T-helper 17 cell (primary cell): ENCODE data around the gene MRPL37. TPM values are rescaled to one million over a fixed set of nuclear protein-coding genes. Genes with fewer than 3 reads are reported as not detected.
A peak's percentile ranks its signal among the peaks of the same experiment; 100 is the strongest.
"Not testable (repeated sequence)": the region's sequence is repeated elsewhere in the genome, so short reads cannot be mapped to it uniquely, and the experiment has no call there.

Experiments used
- ATAC-seq: fragments of 150-1000 bp; cut with Tn5 transposase; 2 replicates; pipeline ENCODE4 v1.10.0; 2021; ENCODE audit warnings: mild to moderate bottlenecking, moderate library complexity
- DNase-seq, 3 donors: peaks; one replicate each; pipeline versions ENCODE4 v3.0.0 to v3.0.0-alpha.2; 2020 to 2021
- H3K9me3 ChIP-seq: one replicate; pipeline ENCODE4 v1.7.0; 2013; ENCODE audit warnings: low read length, mild to moderate bottlenecking; ENCODE audit not compliant: control insufficient read depth, poor library complexity, severe bottlenecking
- H3K27ac Mint-ChIP-seq: one replicate; pipeline ENCODE4 v1.8.0; 2022; ENCODE audit warnings: mild to moderate bottlenecking, moderate library complexity, mixed read lengths
- H3K27me3 Mint-ChIP-seq: one replicate; pipeline ENCODE4 v1.8.0; 2022; ENCODE audit warnings: mixed read lengths
- H3K36me3 Mint-ChIP-seq: one replicate; pipeline ENCODE4 v1.8.0; 2022; ENCODE audit warnings: low read depth, mixed read lengths
- H3K4me1 Mint-ChIP-seq: one replicate; pipeline ENCODE4 v1.8.0; 2022; ENCODE audit warnings: mild to moderate bottlenecking, mixed read lengths
- H3K4me3 Mint-ChIP-seq: one replicate; pipeline ENCODE4 v1.8.0; 2022; ENCODE audit warnings: mild to moderate bottlenecking, moderate library complexity, mixed read lengths
- total RNA-seq, 4 donors: library from RNA in 2 of 4; stranded (reverse) in 2 of 4; gene quantifications; one replicate each; pipeline ENCODE4 v1.2.3 and lab custom pipeline; 2022 to 2026

MRPL37 gene
- total RNA-seq, 2 donors from 2014 or later: 25.7 to 29.8 TPM

GRCh38 chr1:54178296-54179070 is 21.5 kb upstream of the MRPL37 start:
- Mint-ChIP-seq H3K4me1 (peaks cover 2% of the 10 kb centered on the region), H3K27ac (no peak overlapping the region), H3K27me3 (no peaks in the 10 kb centered on the region), H3K36me3 (no peaks in the 10 kb centered on the region), H3K4me3 (no peak overlapping the region)
- ATAC-seq (no peak), DNase-seq (no peak)
- H3K9me3 ChIP-seq: no peaks in the 10 kb centered on the region

GRCh38 chr1:54180701-54181360 is 19.1 kb upstream of the MRPL37 start:
- Mint-ChIP-seq H3K27me3 (no peaks in the 10 kb centered on the region), H3K27ac (no peak overlapping the region), H3K4me1 (peaks cover 2% of the 10 kb centered on the region), H3K4me3 (no peak overlapping the region), H3K36me3 (no peaks in the 10 kb centered on the region)
- ATAC-seq (no peak), DNase-seq (no peak)
- H3K9me3 ChIP-seq: no peaks in the 10 kb centered on the region

GRCh38 chr1:54186056-54186455 is 13.9 kb upstream of the MRPL37 start:
- Mint-ChIP-seq H3K4me3 (no peak overlapping the region), H3K27ac (no peak overlapping the region)
- no peak for ATAC-seq

GRCh38 chr1:54188291-54188690 is 11.7 kb upstream of the MRPL37 start:
- no peaks in the 10 kb centered on the region for H3K9me3 ChIP-seq
- peaks cover 5% of the 10 kb centered on the region for H3K4me1 Mint-ChIP-seq
- H3K27me3 Mint-ChIP-seq: no peaks in the 10 kb centered on the region
- DNase-seq (no peak), ATAC-seq (no peak)
- H3K4me3 Mint-ChIP-seq: no peak overlapping the region
- no peak overlapping the region for H3K27ac Mint-ChIP-seq
- H3K36me3 Mint-ChIP-seq: peaks cover 14% of the 10 kb centered on the region

More at GRCh38 chr1:54186056-54186455, 13.9 kb upstream of the MRPL37 start:
- Mint-ChIP-seq H3K4me1 (peaks cover 5% of the 10 kb centered on the region), H3K27me3 (no peaks in the 10 kb centered on the region), H3K36me3 (peaks cover 8% of the 10 kb centered on the region)
- H3K9me3 ChIP-seq: no peaks in the 10 kb centered on the region
- no peak for DNase-seq

- no peak for DNase-seq
- H3K27me3 Mint-ChIP-seq: no peaks in the 10 kb centered on the region
These were observed 9.4 kb upstream of the MRPL37 start for GRCh38 chr1:54190526-54190925.

GRCh38 chr1:54191525-54191924 is 8.4 kb upstream of the MRPL37 start:
- peaks cover 6% of the 10 kb centered on the region for H3K4me1 Mint-ChIP-seq
- H3K9me3 ChIP-seq: no peaks in the 10 kb centered on the region
- no peaks in the 10 kb centered on the region for H3K27me3 Mint-ChIP-seq
- no peak overlapping the region for H3K27ac Mint-ChIP-seq
- no peak for ATAC-seq
- H3K36me3 Mint-ChIP-seq: peaks cover 14% of the 10 kb centered on the region
- no peak overlapping the region for H3K4me3 Mint-ChIP-seq
- no peak for DNase-seq

More at GRCh38 chr1:54190526-54190925, 9.4 kb upstream of the MRPL37 start:
- ATAC-seq: no peak
- Mint-ChIP-seq H3K27ac (no peak overlapping the region), H3K4me3 (no peak overlapping the region), H3K36me3 (peaks cover 14% of the 10 kb centered on the region), H3K4me1 (peaks cover 6% of the 10 kb centered on the region)
- H3K9me3 ChIP-seq: no peaks in the 10 kb centered on the region

- H3K4me3 Mint-ChIP-seq: no peak overlapping the region
- H3K27ac Mint-ChIP-seq: no peak overlapping the region
- no peaks in the 10 kb centered on the region for H3K9me3 ChIP-seq
- H3K4me1 Mint-ChIP-seq: peaks cover 3% of the 10 kb centered on the region
- DNase-seq (no peak), ATAC-seq (no peak)
- no peaks in the 10 kb centered on the region for H3K27me3 Mint-ChIP-seq
- peaks cover 12% of the 10 kb centered on the region for H3K36me3 Mint-ChIP-seq
These were observed 6.5 kb upstream of the MRPL37 start for GRCh38 chr1:54193453-54193852.

- H3K36me3 Mint-ChIP-seq: no peaks in the 10 kb centered on the region
- ATAC-seq (no peak), DNase-seq (no peak)
- peak overlapping the region; percentile 94 for H3K4me3 Mint-ChIP-seq
- H3K9me3 ChIP-seq: no peaks in the 10 kb centered on the region
- peaks cover 32% of the 10 kb centered on the region for H3K4me1 Mint-ChIP-seq
- H3K27me3 Mint-ChIP-seq: no peaks in the 10 kb centered on the region
- H3K27ac Mint-ChIP-seq: peak overlapping the region; percentile 89
These were observed 709 bp upstream of the MRPL37 start for GRCh38 chr1:54199151-54199764.

- H3K4me3 Mint-ChIP-seq: peak overlapping the region; percentile 94
- H3K36me3 Mint-ChIP-seq: peaks cover 4% of the 10 kb centered on the region
- no peaks in the 10 kb centered on the region for H3K9me3 ChIP-seq
- DNase-seq: no peak
- ATAC-seq: no peak
- no peaks in the 10 kb centered on the region for H3K27me3 Mint-ChIP-seq
- H3K27ac Mint-ChIP-seq: peak overlapping the region; percentile 89
- H3K4me1 Mint-ChIP-seq: peaks cover 36% of the 10 kb centered on the region
These were observed 591 bp downstream of the MRPL37 start for GRCh38 chr1:54200519-54200997.

- Mint-ChIP-seq H3K4me1 (peaks cover 37% of the 10 kb centered on the region), H3K36me3 (peaks cover 12% of the 10 kb centered on the region), H3K27ac (no peak overlapping the region), H3K27me3 (no peaks in the 10 kb centered on the region), H3K4me3 (no peak overlapping the region)
- H3K9me3 ChIP-seq: no peaks in the 10 kb centered on the region
- no peak for DNase-seq
- no peak for ATAC-seq
These were observed 4.2 kb downstream of the MRPL37 start for GRCh38 chr1:54204199-54204598.

- peaks cover 19% of the 10 kb centered on the region for H3K4me1 Mint-ChIP-seq
- H3K9me3 ChIP-seq: no peaks in the 10 kb centered on the region
- H3K4me3 Mint-ChIP-seq: no peak overlapping the region
- no peaks in the 10 kb centered on the region for H3K27me3 Mint-ChIP-seq
- H3K36me3 Mint-ChIP-seq: peaks cover 22% of the 10 kb centered on the region
- no peak overlapping the region for H3K27ac Mint-ChIP-seq
- DNase-seq: no peak
- ATAC-seq: no peak
These were observed 7.3 kb downstream of the MRPL37 start for GRCh38 chr1:54207287-54207686.

- not testable (repeated sequence) for ATAC-seq, H3K4me3 Mint-ChIP-seq, H3K9me3 ChIP-seq, DNase-seq, H3K27ac Mint-ChIP-seq, H3K27me3 Mint-ChIP-seq
- H3K4me1 Mint-ChIP-seq: peaks cover 14% of the 10 kb centered on the region
- H3K36me3 Mint-ChIP-seq: peaks cover 22% of the 10 kb centered on the region
These were observed 7.9 kb downstream of the MRPL37 start for GRCh38 chr1:54207896-54208295.

GRCh38 chr1:54212872-54213271 is 12.9 kb downstream of the MRPL37 start:
- peaks cover 24% of the 10 kb centered on the region for H3K36me3 Mint-ChIP-seq
- peak overlapping the region; percentile 19 for H3K27ac Mint-ChIP-seq
- ATAC-seq (no peak), DNase-seq (no peak)
- H3K27me3 Mint-ChIP-seq: no peaks in the 10 kb centered on the region
- peaks cover 8% of the 10 kb centered on the region for H3K4me1 Mint-ChIP-seq
- H3K9me3 ChIP-seq: no peaks in the 10 kb centered on the region
- no peak overlapping the region for H3K4me3 Mint-ChIP-seq
